Mucosa of descending colon (tissue), 3 donors: ENCODE data around the gene CACNA2D3. TPM values are rescaled to one million over a fixed set of nuclear protein-coding genes. Genes with fewer than 3 reads are reported as not detected.
"Not testable (repeated sequence)": the region's sequence is repeated elsewhere in the genome, so short reads cannot be mapped to it uniquely, and the experiment has no call there.

Experiments
- ATAC-seq: fragments of 200-7000 bp; cut with Tn5 transposase; one replicate; pipeline ENCODE4 v1.9.1; 2020; ENCODE audit warnings: mild to moderate bottlenecking, moderate library complexity
- DNase-seq, 3 donors: peaks; one replicate each; pipeline ENCODE4 v3.0.0-alpha.2; 2020
- H3K36me3 ChIP-seq: fragments of 200-600 bp; one replicate; pipeline ENCODE4 v1.8.0; 2021; ENCODE audit warnings: low read depth, mild to moderate bottlenecking
- H3K4me1 ChIP-seq: fragments of 200-600 bp; one replicate; pipeline ENCODE4 v1.8.0; 2021; ENCODE audit warnings: low read depth, mild to moderate bottlenecking
- H3K4me3 ChIP-seq: fragments of 200-600 bp; one replicate; pipeline ENCODE4 v1.8.0; 2021; ENCODE audit warnings: mild to moderate bottlenecking
- H3K9me3 ChIP-seq: fragments of 200-600 bp; one replicate; pipeline ENCODE4 v1.8.0; 2021; ENCODE audit warnings: mild to moderate bottlenecking
- CTCF ChIP-seq: fragments of 200-600 bp; IDR thresholded peaks from one replicate; pipeline ENCODE4 v1.8.0; 2022; ENCODE audit warnings: antibody characterized with exemption, mild to moderate bottlenecking
- intact Hi-C, 2 donors: fragments of 100-400 bp; cut with DNase I in 1 of 2; cut with micrococcal nuclease in 1 of 2; formaldehyde crosslinking; loops; one replicate each; pipeline versions ENCODE4 v1.11.0 to v1.11.1; 2022; cut with DNase I, micrococcal nuclease
- total RNA-seq, 3 donors: library from RNA; stranded (reverse); fragmentation: NEBNext Ultra II Directional in 2 of 3; extraction: Animal tissue kit (Norgen Biotek cat#: 25700) in 2 of 3; gene quantifications; one replicate each; pipeline versions ENCODE4 v1.2.1 to v1.2.4, GENCODE V29; 2021 to 2023
- donor health status: DM: no; HTN: no; CAD: no; lungs with moderate emphysema.
- donor health status: DM: no; HTN: no; CAD: no.
- donor health status: DM: no; HTN: yes; CAD: no.

Gene CACNA2D3
- total RNA-seq, 3 donors from 2014 or later, result 0.34 to 3.5 (median 0.55) TPM

DNA sequence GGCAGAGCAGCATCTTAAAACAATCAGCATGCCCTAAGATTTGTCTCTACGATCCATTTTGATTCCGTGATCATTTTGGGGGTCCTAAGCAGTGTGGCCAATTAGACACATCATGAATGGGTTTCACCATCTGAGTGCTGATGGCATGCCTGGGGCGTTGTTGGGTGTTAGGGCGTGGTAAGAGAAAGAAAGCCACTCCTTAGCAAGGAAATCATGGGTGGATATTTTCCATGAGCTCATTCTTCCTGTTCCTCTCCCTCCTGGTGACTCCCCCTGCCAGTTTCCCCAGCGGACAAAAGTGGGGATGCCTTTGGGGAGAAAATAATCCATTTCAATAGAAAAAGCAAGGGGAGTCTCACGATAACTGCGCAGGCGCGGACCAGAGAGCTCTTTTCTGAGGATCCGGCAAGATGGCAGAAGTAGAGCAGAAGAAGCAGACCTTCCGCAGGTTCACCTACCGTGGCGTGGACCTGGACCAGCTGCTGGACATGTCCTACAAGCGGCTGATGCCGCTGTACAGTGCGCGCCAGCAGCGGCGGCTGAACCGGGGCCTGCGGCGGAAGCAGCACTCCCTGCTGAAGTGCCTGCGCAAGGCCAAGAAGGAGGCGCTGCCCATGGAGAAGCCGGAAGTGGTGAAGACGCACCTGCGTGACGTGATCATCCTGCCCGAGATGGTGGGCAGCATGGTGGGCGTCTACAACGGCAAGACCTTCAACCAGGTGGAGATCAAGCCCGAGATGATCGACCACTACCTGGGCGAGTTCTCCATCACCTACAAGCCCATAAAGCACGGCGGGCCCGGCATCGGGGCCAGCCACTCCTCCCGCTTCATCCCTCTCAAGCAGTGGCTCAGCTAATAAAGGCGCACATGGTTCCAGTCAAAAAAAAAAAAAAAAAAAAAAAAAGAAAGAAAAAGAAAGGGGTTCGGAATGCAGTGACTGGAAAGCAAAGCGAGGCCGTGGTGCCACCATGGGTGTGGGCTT lies 503.7 kb downstream of the CACNA2D3 start:
- no peak for ATAC-seq
- Histone ChIP-seq H3K9me3 (no peaks in the 10 kb centered on the region), H3K36me3 (no peaks in the 10 kb centered on the region), H3K4me1 (no peaks in the 10 kb centered on the region), H3K4me3 (no peak overlapping the region)
- intact Hi-C loops, result no loop called here
- no peak for DNase-seq
- no peak for TF ChIP-seq CTCF

- no peaks in the 10 kb centered on the region for H3K36me3 ChIP-seq
- DNase-seq (no peak), ATAC-seq (no peak)
- TF ChIP-seq CTCF, result no peak
- H3K4me3 ChIP-seq, result no peak overlapping the region
- intact Hi-C loops, result no loop called here
- H3K4me1 ChIP-seq, result no peaks in the 10 kb centered on the region
- H3K9me3 ChIP-seq, result no peaks in the 10 kb centered on the region
Observed at GRCh38 chr3:54628888-54629441, 506.6 kb downstream of the CACNA2D3 start.

GRCh38 chr3:54630101-54630623 lies 507.8 kb downstream of the CACNA2D3 start:
- Histone ChIP-seq H3K36me3 (no peaks in the 10 kb centered on the region), H3K9me3 (no peaks in the 10 kb centered on the region), H3K4me3 (no peak overlapping the region), H3K4me1 (no peaks in the 10 kb centered on the region)
- no peak for TF ChIP-seq CTCF
- intact Hi-C loops, result no loop called here
- DNase-seq (no peak), ATAC-seq (no peak)

GRCh38 chr3:54631001-54631400 lies 508.6 kb downstream of the CACNA2D3 start:
- H3K4me1 ChIP-seq, intact Hi-C loops, ATAC-seq, DNase-seq, H3K36me3 ChIP-seq, H3K9me3 ChIP-seq, H3K4me3 ChIP-seq: not testable (repeated sequence)

GRCh38 chr3:54631516-54632325 lies 509.4 kb downstream of the CACNA2D3 start:
- intact Hi-C loops, result no loop called here
- DNase-seq (no peak), ATAC-seq (no peak)
- TF ChIP-seq CTCF, result no peak
- Histone ChIP-seq H3K4me3 (no peak overlapping the region), H3K9me3 (no peaks in the 10 kb centered on the region), H3K36me3 (no peaks in the 10 kb centered on the region), H3K4me1 (no peaks in the 10 kb centered on the region)
